ENCODE measurements around the gene TMEM108.
A peak's percentile ranks its signal among the peaks of the same experiment; 100 is the strongest.

Gene TMEM108

GRCh38 chr3:133393204-133393603 is 355.0 kb downstream of the TMEM108 start:
- Histone ChIP-seq H3K9me3 (ENCODE audit: control insufficient read depth, insufficient read depth, low read depth, low read length) (no peaks in the 10 kb centered on the region), H3K36me3 (ENCODE audit: control insufficient read depth in 2 of 2, insufficient read depth in 1 of 2, low read length in 2 of 2) (no peaks in the 10 kb centered on the region), H3K27ac (ENCODE audit: extremely low read depth, low read depth, low read length) (no peak overlapping the region), H3K4me3 (ENCODE audit: low read depth, low read length) (no peak overlapping the region), H3K4me1 (ENCODE audit: control insufficient read depth, insufficient read depth, low read length) (no peaks in the 10 kb centered on the region)
- TF ChIP-seq ZNF24 (tag by site-specific recombination; IDR thresholded peaks at IDR 0.05), result no peak
- no peak for TF ChIP-seq YY2 (tag by site-specific recombination; IDR thresholded peaks at IDR 0.05)
- ChIA-PET POLR2A (no interaction called here), CTCF (interaction anchor here (1.0 kb wide), 1 partner anchor 31 kb away, joined by 3 read pairs; no protein-coding TSS in a partner anchor)

GRCh38 chr3:133393691-133394474 is 355.7 kb downstream of the TMEM108 start:
- peak; percentile 82 for TF ChIP-seq ZNF529 (tag by site-specific recombination; IDR thresholded peaks at IDR 0.05; ENCODE audit: insufficient replicate concordance)
- TF ChIP-seq HOXA7 (CRISPR knock-in tag; IDR thresholded peaks at IDR 0.05; ENCODE audit: borderline replicate concordance), result no peak
- TF ChIP-seq ZBTB20 (tag by site-specific recombination; IDR thresholded peaks at IDR 0.05), result no peak
- no peak for TF ChIP-seq ZNF202 (tag by site-specific recombination; IDR thresholded peaks at IDR 0.05; ENCODE audit: borderline replicate concordance)
- no peak for TF ChIP-seq ZIC2 (tag by site-specific recombination; IDR thresholded peaks at IDR 0.05)
- no peak for TF ChIP-seq ZNF571 (tag by site-specific recombination; IDR thresholded peaks at IDR 0.05)
- TF ChIP-seq, protein P1, sequence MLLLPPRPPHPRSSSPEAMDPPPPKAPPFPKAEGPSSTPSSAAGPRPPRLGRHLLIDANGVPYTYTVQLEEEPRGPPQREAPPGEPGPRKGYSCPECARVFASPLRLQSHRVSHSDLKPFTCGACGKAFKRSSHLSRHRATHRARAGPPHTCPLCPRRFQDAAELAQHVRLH (tag by site-specific recombination; IDR thresholded peaks at IDR 0.05), result no peak
- TF ChIP-seq TRIM28 (IDR thresholded peaks at IDR 0.05; ENCODE audit: borderline replicate concordance, low read length), result peak; percentile 52; the same call in 1 of the 2 replicates
- TF ChIP-seq ZNF433 (tag by site-specific recombination; IDR thresholded peaks at IDR 0.05; ENCODE audit: low read depth), result no peak
- no peak for TF ChIP-seq IKZF3 (tag by site-specific recombination; IDR thresholded peaks at IDR 0.05)
- ChIA-PET POLR2A (no interaction called here), CTCF (interaction anchor here (0.6 kb wide), 1 partner anchor 42 kb away, joined by 3 read pairs; no protein-coding TSS in a partner anchor)
- H3K4me3 ChIP-seq (ENCODE audit: low read depth, low read length), result no peak overlapping the region
- no peaks in the 10 kb centered on the region for H3K9me3 ChIP-seq (ENCODE audit: control insufficient read depth, insufficient read depth, low read depth, low read length)
- no peaks in the 10 kb centered on the region for H3K4me1 ChIP-seq (ENCODE audit: control insufficient read depth, insufficient read depth, low read length)
- H3K27ac ChIP-seq (ENCODE audit: extremely low read depth, low read depth, low read length), result no peak overlapping the region
- no peaks in the 10 kb centered on the region for H3K36me3 ChIP-seq (ENCODE audit: control insufficient read depth in 2 of 2, insufficient read depth in 1 of 2, low read length in 2 of 2)

DNA sequence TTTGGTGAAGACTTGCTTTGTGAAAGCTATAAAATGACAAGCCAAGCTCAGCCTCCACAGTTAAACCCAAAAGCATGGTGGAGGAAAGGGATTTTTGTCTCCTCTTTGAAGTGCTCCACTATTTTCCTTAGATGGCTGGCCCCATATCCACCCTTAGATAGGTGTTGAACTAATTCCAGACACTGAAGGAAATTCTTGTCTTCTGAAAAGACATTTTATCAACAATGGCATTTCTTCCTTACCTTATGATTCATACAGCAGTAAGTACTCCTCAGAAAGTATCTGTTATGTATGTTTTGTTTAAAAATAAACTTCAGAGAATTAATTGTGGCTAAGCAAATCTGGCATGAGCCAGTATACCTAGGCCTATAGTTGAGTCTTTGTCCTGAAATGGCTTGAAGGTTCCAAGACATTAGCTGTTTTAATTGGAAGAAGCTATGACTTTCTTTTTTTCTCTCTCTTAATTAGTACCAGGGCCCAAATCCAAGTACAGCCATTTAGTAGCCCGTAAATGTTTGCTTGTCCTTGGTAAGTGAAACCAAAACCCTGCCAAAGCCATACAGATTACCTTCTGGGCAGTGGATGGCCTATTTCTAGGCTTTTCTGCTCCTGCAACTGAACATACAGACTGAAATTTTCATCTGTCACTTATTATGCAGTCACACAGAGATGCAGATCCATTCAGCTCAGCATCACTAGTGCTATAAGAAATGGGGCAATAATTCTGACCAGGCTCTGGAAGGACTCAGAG is 356.5 kb downstream of the TMEM108 start:
- POLR2A ChIA-PET, result no interaction called here
- Histone ChIP-seq H3K9me3 (ENCODE audit: control insufficient read depth, insufficient read depth, low read depth, low read length) (no peaks in the 10 kb centered on the region), H3K4me3 (ENCODE audit: low read depth, low read length) (no peak overlapping the region), H3K36me3 (ENCODE audit: control insufficient read depth in 2 of 2, insufficient read depth in 1 of 2, low read length in 2 of 2) (no peaks in the 10 kb centered on the region), H3K27ac (ENCODE audit: extremely low read depth, low read depth, low read length) (no peak overlapping the region), H3K4me1 (ENCODE audit: control insufficient read depth, insufficient read depth, low read length) (no peaks in the 10 kb centered on the region)
- CTCF ChIA-PET, result no interaction called here
- TF ChIP-seq ZNF626 (tag by site-specific recombination; IDR thresholded peaks at IDR 0.05) (no peak), ZNF768 (tag by site-specific recombination; IDR thresholded peaks at IDR 0.05) (no peak), ZNF677 (tag by site-specific recombination; IDR thresholded peaks at IDR 0.05) (no peak), ZNF398 (tag by site-specific recombination; IDR thresholded peaks at IDR 0.05) (no peak), ZNF514 (tag by site-specific recombination; IDR thresholded peaks at IDR 0.05) (no peak), ZNF132 (tag by site-specific recombination; IDR thresholded peaks at IDR 0.05; ENCODE audit: borderline replicate concordance) (no peak), ZBTB48 (tag by site-specific recombination; IDR thresholded peaks at IDR 0.05) (no peak), TCF7L2 (IDR thresholded peaks at IDR 0.05; ENCODE audit: borderline replicate concordance, low read depth, low read length) (no peak)
- TF ChIP-seq, protein P2, sequence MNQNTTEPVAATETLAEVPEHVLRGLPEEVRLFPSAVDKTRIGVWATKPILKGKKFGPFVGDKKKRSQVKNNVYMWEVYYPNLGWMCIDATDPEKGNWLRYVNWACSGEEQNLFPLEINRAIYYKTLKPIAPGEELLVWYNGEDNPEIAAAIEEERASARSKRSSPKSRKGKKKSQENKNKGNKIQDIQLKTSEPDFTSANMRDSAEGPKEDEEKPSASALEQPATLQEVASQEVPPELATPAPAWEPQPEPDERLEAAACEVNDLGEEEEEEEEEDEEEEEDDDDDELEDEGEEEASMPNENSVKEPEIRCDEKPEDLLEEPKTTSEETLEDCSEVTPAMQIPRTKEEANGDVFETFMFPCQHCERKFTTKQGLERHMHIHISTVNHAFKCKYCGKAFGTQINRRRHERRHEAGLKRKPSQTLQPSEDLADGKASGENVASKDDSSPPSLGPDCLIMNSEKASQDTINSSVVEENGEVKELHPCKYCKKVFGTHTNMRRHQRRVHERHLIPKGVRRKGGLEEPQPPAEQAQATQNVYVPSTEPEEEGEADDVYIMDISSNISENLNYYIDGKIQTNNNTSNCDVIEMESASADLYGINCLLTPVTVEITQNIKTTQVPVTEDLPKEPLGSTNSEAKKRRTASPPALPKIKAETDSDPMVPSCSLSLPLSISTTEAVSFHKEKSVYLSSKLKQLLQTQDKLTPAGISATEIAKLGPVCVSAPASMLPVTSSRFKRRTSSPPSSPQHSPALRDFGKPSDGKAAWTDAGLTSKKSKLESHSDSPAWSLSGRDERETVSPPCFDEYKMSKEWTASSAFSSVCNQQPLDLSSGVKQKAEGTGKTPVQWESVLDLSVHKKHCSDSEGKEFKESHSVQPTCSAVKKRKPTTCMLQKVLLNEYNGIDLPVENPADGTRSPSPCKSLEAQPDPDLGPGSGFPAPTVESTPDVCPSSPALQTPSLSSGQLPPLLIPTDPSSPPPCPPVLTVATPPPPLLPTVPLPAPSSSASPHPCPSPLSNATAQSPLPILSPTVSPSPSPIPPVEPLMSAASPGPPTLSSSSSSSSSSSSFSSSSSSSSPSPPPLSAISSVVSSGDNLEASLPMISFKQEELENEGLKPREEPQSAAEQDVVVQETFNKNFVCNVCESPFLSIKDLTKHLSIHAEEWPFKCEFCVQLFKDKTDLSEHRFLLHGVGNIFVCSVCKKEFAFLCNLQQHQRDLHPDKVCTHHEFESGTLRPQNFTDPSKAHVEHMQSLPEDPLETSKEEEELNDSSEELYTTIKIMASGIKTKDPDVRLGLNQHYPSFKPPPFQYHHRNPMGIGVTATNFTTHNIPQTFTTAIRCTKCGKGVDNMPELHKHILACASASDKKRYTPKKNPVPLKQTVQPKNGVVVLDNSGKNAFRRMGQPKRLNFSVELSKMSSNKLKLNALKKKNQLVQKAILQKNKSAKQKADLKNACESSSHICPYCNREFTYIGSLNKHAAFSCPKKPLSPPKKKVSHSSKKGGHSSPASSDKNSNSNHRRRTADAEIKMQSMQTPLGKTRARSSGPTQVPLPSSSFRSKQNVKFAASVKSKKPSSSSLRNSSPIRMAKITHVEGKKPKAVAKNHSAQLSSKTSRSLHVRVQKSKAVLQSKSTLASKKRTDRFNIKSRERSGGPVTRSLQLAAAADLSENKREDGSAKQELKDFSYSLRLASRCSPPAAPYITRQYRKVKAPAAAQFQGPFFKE (tag by site-specific recombination; IDR thresholded peaks at IDR 0.05; ENCODE audit: borderline replicate concordance), result no peak

All from HEK293 (cell line).